A549 (cell line): Measurements from ENCODE around the gene TNFRSF21.

Experiments
- CTCF ChIP-seq: fragments of >200 bp; sonication (Bioruptor Twin); formaldehyde crosslinking; IDR thresholded peaks from 3 replicates; pipeline ENCODE4 v1.5.1; 2016
- POLR2A ChIP-seq: IDR thresholded peaks from 2 replicates; pipeline ENCODE4 v1.6.1; 2012; ENCODE audit warnings: mild to moderate bottlenecking, low read length
- RFX5 ChIP-seq: fragments of 450-650 bp; IDR thresholded peaks from 2 replicates; pipeline ENCODE4 v1.7.1; 2014; ENCODE audit warnings: antibody characterized with exemption, mild to moderate bottlenecking, moderate library complexity
- RNF2 ChIP-seq: fragments of 200-600 bp; sonication (generic); IDR thresholded peaks from 2 replicates; pipeline ENCODE4 v1.6.1; 2016; ENCODE audit warnings: low read depth, mild to moderate bottlenecking, antibody characterized with exemption, moderate library complexity, borderline replicate concordance
- SMC3 ChIP-seq: fragments of >200 bp; sonication (Bioruptor Twin); formaldehyde crosslinking; IDR thresholded peaks from 3 replicates; pipeline ENCODE4 v1.6.1; 2018; ENCODE audit warnings: inconsistent platforms
- USF2 ChIP-seq: fragments of 450-650 bp; IDR thresholded peaks from 2 replicates; pipeline ENCODE4 v1.6.1; 2014; ENCODE audit warnings: antibody characterized with exemption

- TF ChIP-seq RNF2: no peak
- no peak for TF ChIP-seq CTCF
- no peak for TF ChIP-seq SMC3
- TF ChIP-seq POLR2A: no peak
- TF ChIP-seq USF2: no peak
- TF ChIP-seq RFX5: no peak
Measured at GRCh38 chr6:47306887-47307286, 2.8 kb downstream of the TNFRSF21 start.
